IMR-90 (cell line): ENCODE data around the gene FBXW7. TPM values are rescaled to one million over a fixed set of nuclear protein-coding genes. Genes with fewer than 3 reads are reported as not detected.

Experiments used
- ATAC-seq: fragments of 200-7000 bp; cut with Tn5 transposase; 2 replicates; pipeline ENCODE4 v1.9.1; 2020; ENCODE audit warnings: low read depth, mild to moderate bottlenecking, moderate library complexity
- BruUV-seq: library from RNA; stranded (reverse); fragments of 400-500 nt; replicated peaks from 2 replicates; lab custom pipeline; 2021; lab: Mats Ljungman, UMichigan
- CTCF ChIA-PET: fragments of 300-600 bp; formaldehyde crosslinking; extraction: SDS; loops from one replicate; lab custom pipeline; 2021; ENCODE audit warnings: antibody characterized with exemption; lab: Yijun Ruan, JAX
- POLR2A ChIA-PET: fragments of 300-600 bp; sonication (Branson Sonifier 250); formaldehyde crosslinking; loops from one replicate; lab custom pipeline; 2022; ENCODE audit warnings: antibody characterized with exemption; ENCODE audit not compliant: unreplicated experiment; lab: Charles Lee
- DNase-seq: peaks from one replicate; pipeline ENCODE4 v3.0.0; 2013
- H2AFZ ChIP-seq: replicated peaks from 2 replicates; pipeline ENCODE3; 2013; ENCODE audit warnings: low read length, mild to moderate bottlenecking; ENCODE audit not compliant: poor library complexity
- H2AK5ac ChIP-seq: 2 replicates; pipeline ENCODE4 v1.6.1; 2013; ENCODE audit warnings: low read depth, low read length, inconsistent platforms
- H2AK9ac ChIP-seq: replicated peaks from 2 replicates; pipeline ENCODE3; 2013; ENCODE audit warnings: mild to moderate bottlenecking, low read depth, low read length, moderate library complexity; ENCODE audit not compliant: poor library complexity
- H2BK120ac ChIP-seq: 2 replicates; pipeline ENCODE4 v1.6.1; 2013; ENCODE audit warnings: low read depth, low read length, inconsistent platforms
- H2BK15ac ChIP-seq: 3 replicates; pipeline ENCODE4 v1.6.1; 2013; ENCODE audit warnings: low read depth, low read length, inconsistent platforms
- H2BK20ac ChIP-seq: 2 replicates; pipeline ENCODE4 v1.6.1; 2013; ENCODE audit warnings: low read depth, mild to moderate bottlenecking, inconsistent platforms, low read length, moderate library complexity
- H2BK5ac ChIP-seq: 2 replicates; pipeline ENCODE4 v1.6.1; 2013; ENCODE audit warnings: mild to moderate bottlenecking, low read depth, low read length, inconsistent platforms; ENCODE audit not compliant: poor library complexity, severe bottlenecking
- H3K14ac ChIP-seq: replicated peaks from 2 replicates; pipeline ENCODE4 v1.6.1; 2013; ENCODE audit warnings: low read depth, low read length, inconsistent platforms
- H3K18ac ChIP-seq: 2 replicates; pipeline ENCODE4 v1.6.1; 2013; ENCODE audit warnings: low read depth, low read length, control low read depth
- H3K23ac ChIP-seq: 2 replicates; pipeline ENCODE4 v1.6.1; 2013; ENCODE audit warnings: low read depth, low read length, inconsistent platforms
- H3K27ac ChIP-seq: 2 replicates; pipeline ENCODE4 v1.5.1; 2013; ENCODE audit warnings: mild to moderate bottlenecking, control low read depth, low read length; ENCODE audit not compliant: insufficient read depth
- H3K27me3 ChIP-seq: 2 replicates; pipeline ENCODE4 v1.6.1; 2013; ENCODE audit warnings: low read length; ENCODE audit not compliant: control insufficient read depth, insufficient read depth
- H3K36me3 ChIP-seq: 2 replicates; pipeline ENCODE4 v1.6.1; 2013; ENCODE audit warnings: low read length, mixed read lengths; ENCODE audit not compliant: control insufficient read depth, insufficient read depth
- H3K4ac ChIP-seq: 2 replicates; pipeline ENCODE4 v1.6.1; 2013; ENCODE audit warnings: low read depth, low read length, inconsistent platforms
- H3K4me1 ChIP-seq: 2 replicates; pipeline ENCODE4 v1.6.1; 2013; ENCODE audit warnings: low read length, mixed read lengths; ENCODE audit not compliant: control insufficient read depth, insufficient read depth
- H3K4me2 ChIP-seq: 2 replicates; pipeline ENCODE4 v1.6.1; 2013; ENCODE audit warnings: low read depth, mild to moderate bottlenecking, control low read depth, low read length, moderate library complexity
- H3K4me3 ChIP-seq: 2 replicates; pipeline ENCODE4 v1.5.1; 2013; ENCODE audit warnings: low read depth, mild to moderate bottlenecking, control low read depth, low read length, moderate library complexity; ENCODE audit not compliant: insufficient read depth
- H3K56ac ChIP-seq: 2 replicates; pipeline ENCODE4 v1.6.1; 2013; ENCODE audit warnings: low read length, inconsistent platforms; ENCODE audit not compliant: insufficient read depth; ENCODE audit errors: extremely low read depth
- H3K79me1 ChIP-seq, 2 experiments: 2 replicates each; pipeline ENCODE4 v1.6.1; 2013; ENCODE audit warnings: low read length in 2 of 2, inconsistent platforms in 1 of 2, low read depth in 1 of 2
- H3K9ac ChIP-seq: 2 replicates; pipeline ENCODE4 v1.6.1; 2013; ENCODE audit warnings: low read depth, low read length, control low read depth
- H3K9me1 ChIP-seq: 2 replicates; pipeline ENCODE4 v1.6.1; 2013; ENCODE audit warnings: low read length, inconsistent platforms; ENCODE audit not compliant: insufficient read depth
- H3K9me3 ChIP-seq: 2 replicates; pipeline ENCODE4 v1.6.1; 2013; ENCODE audit warnings: low read length; ENCODE audit not compliant: control insufficient read depth, insufficient read depth
- H4K20me1 ChIP-seq: 2 replicates; pipeline ENCODE4 v1.6.1; 2013; ENCODE audit warnings: low read length, inconsistent platforms; ENCODE audit not compliant: insufficient read depth
- H4K5ac ChIP-seq: 2 replicates; pipeline ENCODE4 v1.6.1; 2013; ENCODE audit warnings: mild to moderate bottlenecking, low read depth, low read length, control low read depth
- H4K8ac ChIP-seq, 2 experiments: 2 replicates each; pipeline ENCODE4 v1.6.1; 2013; ENCODE audit warnings: low read depth in 2 of 2, low read length in 2 of 2, control low read depth in 1 of 2, inconsistent platforms in 1 of 2
- H4K91ac ChIP-seq: 2 replicates; pipeline ENCODE4 v1.6.1; 2013; ENCODE audit warnings: low read depth, low read length, inconsistent platforms; ENCODE audit not compliant: insufficient read depth
- BHLHE40 ChIP-seq: fragments of 150-350 bp; IDR thresholded peaks from 2 replicates; pipeline ENCODE4 v1.6.1; 2016; ENCODE audit warnings: mild to moderate bottlenecking, low read depth, low read length
- CEBPB ChIP-seq: IDR thresholded peaks from 2 replicates; pipeline ENCODE4 v1.6.1; 2012; ENCODE audit warnings: low read depth, low read length, improper control_type of control experiment
- CHD1 ChIP-seq: IDR thresholded peaks from 2 replicates; pipeline ENCODE4 v1.6.1; 2012; ENCODE audit warnings: low read depth, low read length, improper control_type of control experiment
- FOS ChIP-seq: fragments of 150-350 bp; IDR thresholded peaks from 2 replicates; pipeline ENCODE4 v1.6.1; 2016; ENCODE audit warnings: low read depth, low read length
- MAFK ChIP-seq: IDR thresholded peaks from 2 replicates; pipeline ENCODE4 v1.6.1; 2012; ENCODE audit warnings: low read depth, low read length, improper control_type of control experiment
- MAZ ChIP-seq: IDR thresholded peaks from 2 replicates; pipeline ENCODE4 v1.6.1; 2012; ENCODE audit warnings: low read depth, mild to moderate bottlenecking, low read length, improper control_type of control experiment, moderate library complexity, borderline replicate concordance
- MXI1 ChIP-seq: IDR thresholded peaks from 2 replicates; pipeline ENCODE4 v1.6.1; 2012; ENCODE audit warnings: low read depth, mild to moderate bottlenecking, low read length, moderate library complexity, borderline replicate concordance
- NFE2L2 ChIP-seq: fragments of 150-350 bp; IDR thresholded peaks from 2 replicates; pipeline ENCODE4 v1.6.1; 2016; ENCODE audit warnings: low read depth, mild to moderate bottlenecking, low read length
- RCOR1 ChIP-seq: IDR thresholded peaks from 2 replicates; pipeline ENCODE4 v1.6.1; 2012; ENCODE audit warnings: mild to moderate bottlenecking, low read length, improper control_type of control experiment; ENCODE audit not compliant: insufficient replicate concordance
- RFX5 ChIP-seq: IDR thresholded peaks from 2 replicates; pipeline ENCODE4 v1.8.0; 2012; ENCODE audit warnings: low read depth, mild to moderate bottlenecking, low read length, moderate library complexity
- SMC3 ChIP-seq: fragments of 150-350 bp; IDR thresholded peaks from 2 replicates; pipeline ENCODE4 v1.6.1; 2016; ENCODE audit warnings: low read depth, mild to moderate bottlenecking, antibody characterized with exemption, low read length, moderate library complexity
- dilution Hi-C: fragments of 300-500 bp; cut with HindIII; formaldehyde crosslinking; loops from one replicate; pipeline ENCODE4 v1.14.3; 2018; ENCODE audit warnings: low sequenced_read_pairs; ENCODE audit not compliant: unreplicated experiment
- in situ Hi-C: fragments of 300-500 bp; cut with MboI; formaldehyde crosslinking; loops from 3 replicates; pipeline ENCODE4 v1.14.3; 2019; ENCODE audit warnings: low sequenced_read_pairs, inconsistent platforms, mixed read lengths
- intact Hi-C: fragments of 100-400 bp; cut with micrococcal nuclease; formaldehyde crosslinking; loops from 2 replicates; pipeline ENCODE4 v1.10.0; 2022
- polyA plus RNA-seq, 3 experiments: library from polyadenylated mRNA; depleted of rRNA; stranded (reverse); fragments of >200 nt; gene quantifications; 2 replicates each; pipeline ENCODE4 v1.2.3, GENCODE V29; 2012; ENCODE audit warnings: low replicate concordance in 1 of 3
- total RNA-seq: library from RNA; depleted of rRNA; stranded (reverse); fragments of >200 nt; gene quantifications from 2 replicates; pipeline ENCODE4 v1.2.3, GENCODE V29; 2012
- TF ChIP-seq, protein P1 (sequence below): fragments of 150-350 bp; IDR thresholded peaks from 2 replicates; pipeline ENCODE4 v1.6.1; 2016; ENCODE audit warnings: low read depth, mild to moderate bottlenecking, low read length, moderate library complexity, borderline replicate concordance
- TF ChIP-seq, protein P2 (sequence below): fragments of 150-350 bp; IDR thresholded peaks from 2 replicates; pipeline ENCODE4 v1.6.1; 2017; ENCODE audit warnings: mild to moderate bottlenecking, antibody characterized with exemption, low read length, low read depth
- TF ChIP-seq, protein P3 (sequence below): conservative IDR thresholded peaks from 2 replicates; pipeline ENCODE4 v1.5.1; 2012; ENCODE audit warnings: mild to moderate bottlenecking, low read depth, low read length, improper control_type of control experiment

FBXW7 gene
- total and polyA plus RNA-seq, 2 of the 4 experiments (the other 2 are of a cell fraction): 7.2 to 27.4 TPM

DNA sequence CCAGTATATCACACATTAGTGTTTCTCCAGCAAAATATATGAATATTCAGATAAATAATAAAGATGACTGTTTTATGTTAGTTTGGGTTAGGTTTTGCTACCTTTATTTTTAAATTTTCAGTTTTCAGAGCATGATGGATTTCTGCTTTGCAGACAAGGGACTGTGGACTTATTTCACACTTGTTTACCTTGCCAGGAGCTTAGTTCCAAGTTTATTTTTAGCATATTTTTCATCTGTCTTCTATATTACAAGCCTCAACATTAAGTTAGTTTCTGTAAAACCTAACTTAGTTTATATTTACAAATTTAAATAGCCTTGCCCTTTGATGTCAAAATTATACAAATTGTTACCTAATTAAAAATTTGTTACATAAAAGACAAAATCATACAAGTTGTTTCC, 163.4 kb downstream of the FBXW7 start:
- Histone ChIP-seq H2BK20ac (no peak overlapping the region), H2AK5ac (no peak overlapping the region), H3K4ac (no peak overlapping the region), H3K56ac (no peak overlapping the region), H2AFZ (no peak overlapping the region), H3K79me1 (peaks cover 8 to 13% of the 10 kb centered on the region in 2 experiments; a peak in 2 of 4 replicates), H3K4me1 (peaks cover 3% of the 10 kb centered on the region; the same call in 1 of the 2 replicates), H3K27me3 (no peaks in the 10 kb centered on the region), H4K20me1 (peaks cover 3% of the 10 kb centered on the region; the same call in 1 of the 2 replicates), H3K9me3 (no peaks in the 10 kb centered on the region), H2BK120ac (no peak overlapping the region), H2BK5ac (no peak overlapping the region), H3K9ac (no peak overlapping the region), H4K8ac (no peak overlapping the region), H3K36me3 (no peaks in the 10 kb centered on the region), H2AK9ac (no peak overlapping the region), H3K27ac (no peak overlapping the region), H3K18ac (no peak overlapping the region), H3K4me3 (no peak overlapping the region), H4K5ac (no peak overlapping the region), H3K4me2 (no peak overlapping the region), H4K91ac (no peak overlapping the region), H2BK15ac (no peak overlapping the region), H3K23ac (no peak overlapping the region), H3K14ac (no peak overlapping the region), H3K9me1 (peaks cover 3% of the 10 kb centered on the region; the same call in 1 of the 2 replicates)
- DNase-seq: no peak
- intact Hi-C loops (loop anchor here (5.0 to 10.0 kb wide), 3 partner anchors 610 to 1010 kb away; partner anchors contain the start of gene GATB), dilution Hi-C loops (no loop called here), in situ Hi-C loops (no loop called here)
- CTCF ChIA-PET: no interaction called here
- POLR2A ChIA-PET: no interaction called here
- TF ChIP-seq, protein P1, sequence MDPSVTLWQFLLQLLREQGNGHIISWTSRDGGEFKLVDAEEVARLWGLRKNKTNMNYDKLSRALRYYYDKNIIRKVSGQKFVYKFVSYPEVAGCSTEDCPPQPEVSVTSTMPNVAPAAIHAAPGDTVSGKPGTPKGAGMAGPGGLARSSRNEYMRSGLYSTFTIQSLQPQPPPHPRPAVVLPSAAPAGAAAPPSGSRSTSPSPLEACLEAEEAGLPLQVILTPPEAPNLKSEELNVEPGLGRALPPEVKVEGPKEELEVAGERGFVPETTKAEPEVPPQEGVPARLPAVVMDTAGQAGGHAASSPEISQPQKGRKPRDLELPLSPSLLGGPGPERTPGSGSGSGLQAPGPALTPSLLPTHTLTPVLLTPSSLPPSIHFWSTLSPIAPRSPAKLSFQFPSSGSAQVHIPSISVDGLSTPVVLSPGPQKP: no peak
- TF ChIP-seq RFX5: no peak
- TF ChIP-seq, protein P2, sequence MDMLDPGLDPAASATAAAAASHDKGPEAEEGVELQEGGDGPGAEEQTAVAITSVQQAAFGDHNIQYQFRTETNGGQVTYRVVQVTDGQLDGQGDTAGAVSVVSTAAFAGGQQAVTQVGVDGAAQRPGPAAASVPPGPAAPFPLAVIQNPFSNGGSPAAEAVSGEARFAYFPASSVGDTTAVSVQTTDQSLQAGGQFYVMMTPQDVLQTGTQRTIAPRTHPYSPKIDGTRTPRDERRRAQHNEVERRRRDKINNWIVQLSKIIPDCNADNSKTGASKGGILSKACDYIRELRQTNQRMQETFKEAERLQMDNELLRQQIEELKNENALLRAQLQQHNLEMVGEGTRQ: no peak
- no peak for TF ChIP-seq SMC3
- TF ChIP-seq MAFK: no peak
- no peak for TF ChIP-seq RCOR1
- no peak for TF ChIP-seq FOS
- no peak for TF ChIP-seq CEBPB
- no peak for TF ChIP-seq MXI1
- no peak for TF ChIP-seq NFE2L2
- TF ChIP-seq, protein P3, sequence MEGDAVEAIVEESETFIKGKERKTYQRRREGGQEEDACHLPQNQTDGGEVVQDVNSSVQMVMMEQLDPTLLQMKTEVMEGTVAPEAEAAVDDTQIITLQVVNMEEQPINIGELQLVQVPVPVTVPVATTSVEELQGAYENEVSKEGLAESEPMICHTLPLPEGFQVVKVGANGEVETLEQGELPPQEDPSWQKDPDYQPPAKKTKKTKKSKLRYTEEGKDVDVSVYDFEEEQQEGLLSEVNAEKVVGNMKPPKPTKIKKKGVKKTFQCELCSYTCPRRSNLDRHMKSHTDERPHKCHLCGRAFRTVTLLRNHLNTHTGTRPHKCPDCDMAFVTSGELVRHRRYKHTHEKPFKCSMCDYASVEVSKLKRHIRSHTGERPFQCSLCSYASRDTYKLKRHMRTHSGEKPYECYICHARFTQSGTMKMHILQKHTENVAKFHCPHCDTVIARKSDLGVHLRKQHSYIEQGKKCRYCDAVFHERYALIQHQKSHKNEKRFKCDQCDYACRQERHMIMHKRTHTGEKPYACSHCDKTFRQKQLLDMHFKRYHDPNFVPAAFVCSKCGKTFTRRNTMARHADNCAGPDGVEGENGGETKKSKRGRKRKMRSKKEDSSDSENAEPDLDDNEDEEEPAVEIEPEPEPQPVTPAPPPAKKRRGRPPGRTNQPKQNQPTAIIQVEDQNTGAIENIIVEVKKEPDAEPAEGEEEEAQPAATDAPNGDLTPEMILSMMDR: no peak
- no peak for TF ChIP-seq BHLHE40
- TF ChIP-seq MAZ: no peak
- no peak for TF ChIP-seq CHD1
- BruUV-seq: no TSS peak
- no peak for ATAC-seq
